ENCODE results near the gene ASIC1. TPM values are rescaled to one million over a fixed set of nuclear protein-coding genes. Genes with fewer than 3 reads are reported as not detected.

Gene ASIC1
- total and polyA plus RNA-seq, 2 of the 13 experiments (the other 11 are each of a cell fraction or from before 2014, with no cell fraction given): 0.44 to 1.5 TPM

DNA sequence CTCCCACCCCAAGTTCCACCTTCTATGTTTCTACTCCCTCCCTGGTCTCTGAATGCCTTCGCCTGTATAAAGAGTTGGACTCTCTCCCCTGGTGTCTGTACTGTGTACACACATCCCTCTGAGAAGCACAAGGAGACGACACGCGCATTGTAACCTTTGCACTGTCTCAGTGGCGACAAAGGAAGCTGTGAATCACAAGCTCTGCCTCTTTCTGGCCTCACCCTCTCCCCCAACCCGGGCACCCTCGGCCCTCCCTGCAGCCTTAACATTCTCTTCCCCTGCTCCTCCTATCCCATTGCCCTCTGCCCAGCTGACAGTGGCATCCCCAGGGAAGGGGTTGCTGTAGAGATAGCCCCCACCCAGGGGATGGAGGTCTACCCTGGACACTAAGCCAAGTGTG, 25.2 kb downstream of the ASIC1 start (continued):
- TF ChIP-seq, protein P1, sequence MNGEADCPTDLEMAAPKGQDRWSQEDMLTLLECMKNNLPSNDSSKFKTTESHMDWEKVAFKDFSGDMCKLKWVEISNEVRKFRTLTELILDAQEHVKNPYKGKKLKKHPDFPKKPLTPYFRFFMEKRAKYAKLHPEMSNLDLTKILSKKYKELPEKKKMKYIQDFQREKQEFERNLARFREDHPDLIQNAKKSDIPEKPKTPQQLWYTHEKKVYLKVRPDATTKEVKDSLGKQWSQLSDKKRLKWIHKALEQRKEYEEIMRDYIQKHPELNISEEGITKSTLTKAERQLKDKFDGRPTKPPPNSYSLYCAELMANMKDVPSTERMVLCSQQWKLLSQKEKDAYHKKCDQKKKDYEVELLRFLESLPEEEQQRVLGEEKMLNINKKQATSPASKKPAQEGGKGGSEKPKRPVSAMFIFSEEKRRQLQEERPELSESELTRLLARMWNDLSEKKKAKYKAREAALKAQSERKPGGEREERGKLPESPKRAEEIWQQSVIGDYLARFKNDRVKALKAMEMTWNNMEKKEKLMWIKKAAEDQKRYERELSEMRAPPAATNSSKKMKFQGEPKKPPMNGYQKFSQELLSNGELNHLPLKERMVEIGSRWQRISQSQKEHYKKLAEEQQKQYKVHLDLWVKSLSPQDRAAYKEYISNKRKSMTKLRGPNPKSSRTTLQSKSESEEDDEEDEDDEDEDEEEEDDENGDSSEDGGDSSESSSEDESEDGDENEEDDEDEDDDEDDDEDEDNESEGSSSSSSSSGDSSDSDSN (CRISPR knock-in tag; IDR thresholded peaks at IDR 0.05): 0 out of 2 replicates have a peak, but pooled peaks have one; percentile 20
- no peak for TF ChIP-seq BRCA1 (CRISPR knock-in tag; IDR thresholded peaks at IDR 0.05)
- no peak for TF ChIP-seq ZFP62 (CRISPR knock-in tag; IDR thresholded peaks at IDR 0.05)
- no peak for TF ChIP-seq ZNF607 (CRISPR knock-in tag; IDR thresholded peaks at IDR 0.05; ENCODE audit: borderline replicate concordance)
- no peak for TF ChIP-seq ZNF205 (CRISPR knock-in tag; IDR thresholded peaks at IDR 0.05)
- 0 out of 2 replicates have a peak, but pooled peaks have one; percentile 42 for TF ChIP-seq MLX (CRISPR knock-in tag; IDR thresholded peaks at IDR 0.05)
- TF ChIP-seq ZNF616 (CRISPR knock-in tag; IDR thresholded peaks at IDR 0.05; ENCODE audit: low read depth): no peak
- TF ChIP-seq, protein P2, sequence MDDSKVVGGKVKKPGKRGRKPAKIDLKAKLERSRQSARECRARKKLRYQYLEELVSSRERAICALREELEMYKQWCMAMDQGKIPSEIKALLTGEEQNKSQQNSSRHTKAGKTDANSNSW (CRISPR knock-in tag; IDR thresholded peaks at IDR 0.05; ENCODE audit: borderline replicate concordance): no peak
- TF ChIP-seq TP53 (CRISPR knock-in tag; conservative IDR thresholded peaks at IDR 0.05): no peak
- TF ChIP-seq ZNF329 (CRISPR knock-in tag; IDR thresholded peaks at IDR 0.05; ENCODE audit: low read depth): no peak
- TF ChIP-seq, protein P3, sequence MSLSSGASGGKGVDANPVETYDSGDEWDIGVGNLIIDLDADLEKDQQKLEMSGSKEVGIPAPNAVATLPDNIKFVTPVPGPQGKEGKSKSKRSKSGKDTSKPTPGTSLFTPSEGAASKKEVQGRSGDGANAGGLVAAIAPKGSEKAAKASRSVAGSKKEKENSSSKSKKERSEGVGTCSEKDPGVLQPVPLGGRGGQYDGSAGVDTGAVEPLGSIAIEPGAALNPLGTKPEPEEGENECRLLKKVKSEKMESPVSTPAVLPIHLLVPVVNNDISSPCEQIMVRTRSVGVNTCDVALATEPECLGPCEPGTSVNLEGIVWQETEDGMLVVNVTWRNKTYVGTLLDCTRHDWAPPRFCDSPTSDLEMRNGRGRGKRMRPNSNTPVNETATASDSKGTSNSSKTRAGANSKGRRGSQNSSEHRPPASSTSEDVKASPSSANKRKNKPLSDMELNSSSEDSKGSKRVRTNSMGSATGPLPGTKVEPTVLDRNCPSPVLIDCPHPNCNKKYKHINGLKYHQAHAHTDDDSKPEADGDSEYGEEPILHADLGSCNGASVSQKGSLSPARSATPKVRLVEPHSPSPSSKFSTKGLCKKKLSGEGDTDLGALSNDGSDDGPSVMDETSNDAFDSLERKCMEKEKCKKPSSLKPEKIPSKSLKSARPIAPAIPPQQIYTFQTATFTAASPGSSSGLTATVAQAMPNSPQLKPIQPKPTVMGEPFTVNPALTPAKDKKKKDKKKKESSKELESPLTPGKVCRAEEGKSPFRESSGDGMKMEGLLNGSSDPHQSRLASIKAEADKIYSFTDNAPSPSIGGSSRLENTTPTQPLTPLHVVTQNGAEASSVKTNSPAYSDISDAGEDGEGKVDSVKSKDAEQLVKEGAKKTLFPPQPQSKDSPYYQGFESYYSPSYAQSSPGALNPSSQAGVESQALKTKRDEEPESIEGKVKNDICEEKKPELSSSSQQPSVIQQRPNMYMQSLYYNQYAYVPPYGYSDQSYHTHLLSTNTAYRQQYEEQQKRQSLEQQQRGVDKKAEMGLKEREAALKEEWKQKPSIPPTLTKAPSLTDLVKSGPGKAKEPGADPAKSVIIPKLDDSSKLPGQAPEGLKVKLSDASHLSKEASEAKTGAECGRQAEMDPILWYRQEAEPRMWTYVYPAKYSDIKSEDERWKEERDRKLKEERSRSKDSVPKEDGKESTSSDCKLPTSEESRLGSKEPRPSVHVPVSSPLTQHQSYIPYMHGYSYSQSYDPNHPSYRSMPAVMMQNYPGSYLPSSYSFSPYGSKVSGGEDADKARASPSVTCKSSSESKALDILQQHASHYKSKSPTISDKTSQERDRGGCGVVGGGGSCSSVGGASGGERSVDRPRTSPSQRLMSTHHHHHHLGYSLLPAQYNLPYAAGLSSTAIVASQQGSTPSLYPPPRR (CRISPR knock-in tag; IDR thresholded peaks at IDR 0.05; ENCODE audit: borderline replicate concordance): no peak
- TF ChIP-seq, protein P4, sequence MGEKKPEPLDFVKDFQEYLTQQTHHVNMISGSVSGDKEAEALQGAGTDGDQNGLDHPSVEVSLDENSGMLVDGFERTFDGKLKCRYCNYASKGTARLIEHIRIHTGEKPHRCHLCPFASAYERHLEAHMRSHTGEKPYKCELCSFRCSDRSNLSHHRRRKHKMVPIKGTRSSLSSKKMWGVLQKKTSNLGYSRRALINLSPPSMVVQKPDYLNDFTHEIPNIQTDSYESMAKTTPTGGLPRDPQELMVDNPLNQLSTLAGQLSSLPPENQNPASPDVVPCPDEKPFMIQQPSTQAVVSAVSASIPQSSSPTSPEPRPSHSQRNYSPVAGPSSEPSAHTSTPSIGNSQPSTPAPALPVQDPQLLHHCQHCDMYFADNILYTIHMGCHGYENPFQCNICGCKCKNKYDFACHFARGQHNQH (CRISPR knock-in tag; IDR thresholded peaks at IDR 0.05): peak; percentile 63; the same call in 1 of the 2 replicates
- TF ChIP-seq CBFB (CRISPR knock-in tag; IDR thresholded peaks at IDR 0.05): no peak
- peak in 1 of 2 experiments; percentile 71; a peak in 1 of 4 replicates for TF ChIP-seq HMGXB4 (CRISPR knock-in tag; IDR thresholded peaks at IDR 0.05; ENCODE audit: borderline replicate concordance in 1 of 2, low read depth in 1 of 2)
- TF ChIP-seq, protein P5, sequence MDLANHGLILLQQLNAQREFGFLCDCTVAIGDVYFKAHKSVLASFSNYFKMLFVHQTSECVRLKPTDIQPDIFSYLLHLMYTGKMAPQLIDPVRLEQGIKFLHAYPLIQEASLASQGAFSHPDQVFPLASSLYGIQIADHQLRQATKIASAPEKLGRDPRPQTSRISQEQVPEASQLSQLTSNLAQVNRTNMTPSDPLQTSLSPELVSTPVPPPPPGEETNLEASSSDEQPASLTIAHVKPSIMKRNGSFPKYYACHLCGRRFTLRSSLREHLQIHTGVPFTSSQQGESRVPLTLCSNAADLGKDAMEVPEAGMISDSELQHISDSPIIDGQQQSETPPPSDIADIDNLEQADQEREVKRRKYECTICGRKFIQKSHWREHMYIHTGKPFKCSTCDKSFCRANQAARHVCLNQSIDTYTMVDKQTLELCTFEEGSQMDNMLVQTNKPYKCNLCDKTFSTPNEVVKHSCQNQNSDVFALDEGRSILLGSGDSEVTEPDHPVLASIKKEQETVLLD (CRISPR knock-in tag; IDR thresholded peaks at IDR 0.05; ENCODE audit: low read depth): 0 out of 2 replicates have a peak, but pooled peaks have one; percentile 44
- 0 out of 2 replicates have a peak, but pooled peaks have one; percentile 25 for TF ChIP-seq KMT2A (CRISPR knock-in tag; IDR thresholded peaks at IDR 0.05)
- peak; percentile 55; the same call in 1 of the 2 replicates for TF ChIP-seq ZBTB7B (CRISPR knock-in tag; IDR thresholded peaks at IDR 0.05)

Measured in HepG2 (cell line).